Skeletal muscle tissue (tissue), 4 donors: ENCODE data around the gene KCNF1. TPM values are rescaled to one million over a fixed set of nuclear protein-coding genes. Genes with fewer than 3 reads are reported as not detected.

Experiments
- H3K27ac ChIP-seq: one replicate; pipeline ENCODE4 v1.7.0; 2013; ENCODE audit warnings: mild to moderate bottlenecking, low read depth, low read length, inconsistent platforms
- H3K27me3 ChIP-seq, 3 donors: one replicate each; pipeline ENCODE4 v1.7.0; 2013; ENCODE audit warnings: low read length in 3 of 3; ENCODE audit not compliant: control insufficient read depth in 3 of 3, insufficient read depth in 3 of 3
- H3K36me3 ChIP-seq, 3 donors: one replicate each; pipeline ENCODE4 v1.7.0; 2013; ENCODE audit warnings: low read length in 3 of 3; ENCODE audit not compliant: control insufficient read depth in 3 of 3, insufficient read depth in 3 of 3
- H3K4me1 ChIP-seq, 3 donors: one replicate each; pipeline ENCODE4 v1.7.0; 2013; ENCODE audit warnings: low read length in 3 of 3, mild to moderate bottlenecking in 3 of 3; ENCODE audit not compliant: control insufficient read depth in 3 of 3, insufficient read depth in 3 of 3
- H3K4me3 ChIP-seq, 3 donors: one replicate each; pipeline ENCODE4 v1.7.0; 2013; ENCODE audit warnings: low read length in 3 of 3
- H3K9ac ChIP-seq, 3 donors: one replicate each; pipeline ENCODE4 v1.7.0; 2013; ENCODE audit warnings: low read length in 3 of 3, mild to moderate bottlenecking in 3 of 3, moderate library complexity in 2 of 3, low read depth in 1 of 3
- H3K9me3 ChIP-seq, 3 donors: one replicate each; pipeline ENCODE4 v1.7.0; 2013; ENCODE audit warnings: low read length in 3 of 3; ENCODE audit not compliant: control insufficient read depth in 3 of 3
- total RNA-seq: library from RNA; depleted of rRNA; stranded (reverse); fragments of >200 nt; gene quantifications from one replicate; pipeline ENCODE4 v1.2.3, GENCODE V29; 2014
- donor health status: Osteomylitis.

Gene KCNF1
- total RNA-seq, 1 donor from 2014 or later = 1.6 TPM

- Histone ChIP-seq H3K9me3 (no peaks in the 10 kb centered on the region), H3K4me3 (no peak overlapping the region), H3K9ac (no peak overlapping the region), H3K4me1 (peaks cover 0 to 10% (median 10%) of the 10 kb centered on the region in 3 donors), H3K36me3 (no peaks in the 10 kb centered on the region), H3K27me3 (peaks cover 25 to 33% (median 30%) of the 10 kb centered on the region in 3 donors), H3K27ac (no peak overlapping the region)
These were observed 5.2 kb downstream of the KCNF1 start for GRCh38 chr2:10916953-10917352.

- H3K9ac ChIP-seq = no peak overlapping the region
- H3K9me3 ChIP-seq = no peaks in the 10 kb centered on the region
- no peak overlapping the region for H3K4me3 ChIP-seq
- H3K4me1 ChIP-seq = peaks cover 0 to 8% (median 7%) of the 10 kb centered on the region in 3 donors
- no peaks in the 10 kb centered on the region for H3K36me3 ChIP-seq
- H3K27ac ChIP-seq = no peak overlapping the region
- peaks cover 18 to 29% (median 28%) of the 10 kb centered on the region in 3 donors for H3K27me3 ChIP-seq
These were observed 6.2 kb downstream of the KCNF1 start for GRCh38 chr2:10917927-10918326.

DNA sequence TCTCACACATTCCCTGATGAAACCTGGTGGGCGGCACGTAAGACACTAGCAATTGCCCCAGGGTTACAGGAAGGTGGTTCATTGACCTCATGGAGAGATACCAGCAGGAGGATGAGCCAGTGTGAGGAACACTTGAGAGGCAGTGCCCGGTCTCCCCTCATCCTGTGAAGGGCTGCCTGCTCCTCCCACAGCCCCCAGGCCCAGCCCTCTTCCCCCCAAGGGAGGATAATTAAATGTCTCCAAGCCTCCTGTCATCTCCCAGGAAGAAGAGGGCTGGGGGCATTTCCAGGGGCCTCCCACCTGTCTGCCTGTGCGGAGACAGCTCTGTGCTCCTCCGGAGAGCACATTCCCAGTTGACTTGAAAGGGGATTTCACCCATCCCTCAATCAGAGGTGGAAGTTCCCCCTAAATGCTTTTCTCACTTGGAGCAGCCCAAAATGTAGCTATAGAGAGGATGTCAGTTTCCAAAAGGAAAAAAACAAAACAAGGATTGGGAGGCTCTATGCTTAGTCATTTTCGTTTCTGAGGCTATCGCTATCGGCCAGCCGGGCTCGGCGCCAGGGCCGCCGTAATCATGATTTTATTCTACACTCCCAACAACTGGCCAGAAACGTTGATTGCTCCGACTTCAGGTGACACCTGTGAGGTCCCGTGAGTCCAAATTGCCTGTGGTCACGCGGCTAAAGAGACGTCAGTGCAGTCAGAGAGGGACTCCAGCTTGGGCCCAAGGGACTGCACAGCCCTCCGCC is 7.1 kb downstream of the KCNF1 start:
- no peak overlapping the region for H3K27ac ChIP-seq
- H3K4me3 ChIP-seq = peak overlapping the region; percentile 38 to 45 (median 41)
- H3K9me3 ChIP-seq = no peaks in the 10 kb centered on the region
- peaks cover 0 to 8% (median 7%) of the 10 kb centered on the region in 3 donors for H3K4me1 ChIP-seq
- no peaks in the 10 kb centered on the region for H3K36me3 ChIP-seq
- H3K9ac ChIP-seq = peak overlapping the region in 1 of 3 donors; percentile 10
- H3K27me3 ChIP-seq = peaks cover 9 to 20% (median 19%) of the 10 kb centered on the region in 3 donors

DNA sequence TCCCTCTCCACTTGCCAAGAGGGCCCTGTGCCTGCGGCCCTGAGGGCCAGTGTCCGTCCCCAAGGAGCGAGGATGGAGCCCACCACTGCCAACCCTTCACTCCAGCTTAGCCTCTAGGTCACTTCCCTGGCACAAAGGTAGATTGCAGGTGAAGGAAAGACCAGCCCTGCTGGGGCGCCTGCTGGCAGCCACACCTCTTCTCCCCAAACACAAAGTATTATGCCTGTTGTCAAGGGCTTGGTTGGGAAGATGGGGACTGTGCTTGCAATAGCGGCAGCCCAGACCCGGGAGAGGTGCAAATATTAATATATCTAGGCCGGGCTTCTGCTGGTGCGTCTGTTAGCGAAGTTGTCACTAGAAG is 7.7 kb downstream of the KCNF1 start:
- Histone ChIP-seq H3K4me3 (peak overlapping the region; percentile 38 to 45 (median 41)), H3K9me3 (no peaks in the 10 kb centered on the region), H3K27ac (no peak overlapping the region), H3K27me3 (peaks cover 4 to 18% (median 15%) of the 10 kb centered on the region in 3 donors), H3K36me3 (no peaks in the 10 kb centered on the region), H3K4me1 (peaks cover 0 to 8% (median under 1%) of the 10 kb centered on the region in 3 donors), H3K9ac (peak overlapping the region in 1 of 3 donors; percentile 10)

- Histone ChIP-seq H3K27me3 (peaks cover 0 to 20% (median 19%) of the 10 kb centered on the region in 3 donors), H3K4me3 (no peak overlapping the region), H3K9me3 (no peaks in the 10 kb centered on the region), H3K4me1 (peaks cover 0 to 8% (median 0%) of the 10 kb centered on the region in 3 donors), H3K27ac (no peak overlapping the region), H3K36me3 (no peaks in the 10 kb centered on the region), H3K9ac (no peak overlapping the region)
These were observed 8.3 kb downstream of the KCNF1 start for GRCh38 chr2:10919771-10920621.

DNA sequence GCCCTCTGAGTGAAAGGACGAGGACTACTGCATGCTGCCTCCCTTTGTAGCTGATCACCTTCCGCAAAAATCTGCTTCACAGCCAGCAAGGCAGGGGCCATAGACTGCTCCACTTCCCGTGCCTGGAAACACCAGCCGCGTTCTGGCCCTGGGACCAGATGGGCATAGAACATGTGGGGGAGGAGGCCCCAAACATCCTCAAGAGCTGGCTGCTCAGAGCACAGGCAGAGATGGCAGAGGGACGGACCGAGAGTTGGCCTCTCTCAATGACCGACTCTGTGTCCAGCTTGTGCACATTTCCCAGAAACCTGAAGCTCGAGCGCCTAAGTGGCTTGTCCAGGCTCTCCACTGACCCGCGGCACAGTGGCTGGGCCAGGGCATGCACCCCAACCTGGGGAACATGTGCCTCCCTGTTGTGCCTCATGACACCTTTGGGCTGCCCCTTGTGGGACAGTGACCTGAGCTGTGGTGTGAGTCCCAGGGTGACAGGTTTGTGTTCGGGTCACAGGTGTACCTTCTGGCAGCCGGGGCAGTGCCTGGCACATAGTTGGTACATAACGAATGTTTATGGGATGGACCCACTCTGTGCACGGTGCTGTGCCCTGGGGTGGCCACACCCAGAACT is 9.1 kb downstream of the KCNF1 start:
- Histone ChIP-seq H3K9ac (no peak overlapping the region), H3K4me3 (no peak overlapping the region), H3K4me1 (peaks cover 0 to 8% (median 0%) of the 10 kb centered on the region in 3 donors), H3K9me3 (no peaks in the 10 kb centered on the region), H3K27me3 (peaks cover 0 to 21% (median 20%) of the 10 kb centered on the region in 3 donors), H3K36me3 (no peaks in the 10 kb centered on the region), H3K27ac (no peak overlapping the region)

GRCh38 chr2:10921525-10921924 is 9.8 kb downstream of the KCNF1 start:
- H3K27ac ChIP-seq = no peak overlapping the region
- no peaks in the 10 kb centered on the region for H3K9me3 ChIP-seq
- no peak overlapping the region for H3K4me3 ChIP-seq
- H3K27me3 ChIP-seq = peaks cover 0 to 21% (median 20%) of the 10 kb centered on the region in 3 donors
- no peak overlapping the region for H3K9ac ChIP-seq
- H3K4me1 ChIP-seq = peaks cover 0 to 8% (median 0%) of the 10 kb centered on the region in 3 donors
- no peaks in the 10 kb centered on the region for H3K36me3 ChIP-seq

- Histone ChIP-seq H3K36me3 (no peaks in the 10 kb centered on the region), H3K4me3 (no peak overlapping the region), H3K27ac (no peak overlapping the region), H3K27me3 (peaks cover 0 to 21% (median 20%) of the 10 kb centered on the region in 3 donors), H3K9ac (no peak overlapping the region), H3K9me3 (no peaks in the 10 kb centered on the region), H3K4me1 (peaks cover 0 to 8% (median 0%) of the 10 kb centered on the region in 3 donors)
These were observed 10.7 kb downstream of the KCNF1 start for GRCh38 chr2:10922307-10923007.

DNA sequence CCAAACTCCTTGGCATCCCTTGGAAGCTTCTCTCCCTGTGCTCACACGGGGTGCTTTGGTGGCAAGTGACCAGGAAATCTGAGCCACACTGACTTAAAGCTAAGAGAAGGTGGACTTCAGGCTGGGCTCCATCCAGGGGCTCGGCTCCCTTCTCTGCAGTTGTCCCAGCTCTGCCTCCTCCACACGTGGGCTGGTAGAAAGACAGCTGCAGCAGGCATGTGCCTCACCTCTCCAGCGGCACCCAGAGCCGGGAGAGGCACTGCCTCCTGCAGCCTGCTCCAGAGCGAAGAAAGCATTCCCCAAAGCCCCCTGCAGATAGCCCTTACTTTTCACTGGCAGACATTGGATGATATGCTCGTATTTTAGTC is 11.3 kb downstream of the KCNF1 start:
- Histone ChIP-seq H3K4me3 (no peak overlapping the region), H3K27me3 (peaks cover 0 to 21% (median 20%) of the 10 kb centered on the region in 3 donors), H3K9ac (no peak overlapping the region), H3K27ac (no peak overlapping the region), H3K36me3 (no peaks in the 10 kb centered on the region), H3K4me1 (peaks cover 0 to 8% (median 0%) of the 10 kb centered on the region in 3 donors), H3K9me3 (no peaks in the 10 kb centered on the region)
